GM19043 (cell line): ENCODE measurements around the gene ACOT6.
"Not testable (repeated sequence)": the region's sequence is repeated elsewhere in the genome, so short reads cannot be mapped to it uniquely, and the experiment has no call there.

Experiments used
- ATAC-seq: cut with Tn5 transposase; IDR thresholded peaks from one replicate; pipeline ENCODE4 v1.9.1; 2021; ENCODE audit warnings: low read depth; ENCODE audit not compliant: unreplicated experiment

Gene ACOT6

GRCh38 chr14:73594491-73594890 lies 17.8 kb upstream of the ACOT6 start:
- no peak for ATAC-seq

GRCh38 chr14:73599499-73599898 lies 12.8 kb upstream of the ACOT6 start:
- ATAC-seq: no peak

DNA sequence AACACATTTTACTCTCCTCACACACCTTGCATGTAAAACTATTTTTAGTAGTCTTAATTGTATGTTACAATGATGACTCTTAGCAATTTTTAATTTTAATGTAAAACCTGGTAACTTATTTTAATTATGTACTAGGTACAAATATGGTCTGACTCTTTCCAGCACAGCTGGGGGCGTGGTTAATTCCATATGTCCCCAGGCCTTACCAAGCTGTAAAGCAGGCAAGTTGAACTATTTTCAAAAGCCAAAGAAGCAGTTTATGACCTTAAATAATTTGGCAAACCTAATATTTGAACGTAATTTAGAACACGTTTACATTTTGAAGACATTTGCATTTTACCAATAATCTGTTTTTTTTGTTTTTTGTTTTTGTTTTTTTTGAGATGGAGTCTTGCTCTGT lies 9.3 kb upstream of the ACOT6 start:
- ATAC-seq: no peak

GRCh38 chr14:73606271-73606670 lies 6.0 kb upstream of the ACOT6 start:
- no peak for ATAC-seq

GRCh38 chr14:73607241-73607640 lies 5.1 kb upstream of the ACOT6 start:
- ATAC-seq: no peak

DNA sequence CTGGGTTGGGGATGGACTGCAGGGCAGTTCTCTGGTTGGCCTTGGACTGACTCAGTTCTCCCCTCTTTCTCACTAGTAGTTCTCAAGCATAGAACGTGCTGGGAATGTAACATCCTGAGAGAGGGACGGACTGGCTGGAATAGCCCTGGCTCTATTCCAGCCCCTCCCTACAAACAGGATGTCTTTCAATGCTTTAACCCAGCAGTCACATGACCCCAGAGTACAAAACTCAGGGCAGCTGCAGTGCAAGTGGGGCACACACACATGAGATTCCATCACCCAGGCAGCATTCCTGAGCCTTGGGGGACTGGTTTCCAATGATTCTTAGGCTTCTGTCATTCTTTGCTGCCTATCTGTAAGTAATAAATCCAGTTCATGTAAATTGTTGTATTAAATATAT lies 1.6 kb upstream of the ACOT6 start:
- no peak for ATAC-seq

DNA sequence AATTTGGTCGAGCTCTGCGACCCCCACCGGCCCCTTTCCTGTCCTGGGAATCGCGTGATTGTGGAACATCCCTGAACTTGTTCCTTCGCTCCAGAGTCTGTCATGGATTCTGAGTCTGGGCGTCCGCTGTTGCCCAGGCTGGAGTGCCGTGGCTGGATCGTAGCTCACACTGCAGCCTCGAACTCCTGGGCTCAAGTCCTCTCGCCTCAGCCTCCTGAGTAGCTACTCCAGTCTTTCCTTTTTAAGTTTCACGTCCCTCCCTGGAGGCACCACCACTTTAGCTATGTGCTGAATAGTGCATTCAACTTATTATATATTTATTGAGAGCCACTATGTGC lies 698 bp downstream of the ACOT6 start:
- ATAC-seq: no peak

DNA sequence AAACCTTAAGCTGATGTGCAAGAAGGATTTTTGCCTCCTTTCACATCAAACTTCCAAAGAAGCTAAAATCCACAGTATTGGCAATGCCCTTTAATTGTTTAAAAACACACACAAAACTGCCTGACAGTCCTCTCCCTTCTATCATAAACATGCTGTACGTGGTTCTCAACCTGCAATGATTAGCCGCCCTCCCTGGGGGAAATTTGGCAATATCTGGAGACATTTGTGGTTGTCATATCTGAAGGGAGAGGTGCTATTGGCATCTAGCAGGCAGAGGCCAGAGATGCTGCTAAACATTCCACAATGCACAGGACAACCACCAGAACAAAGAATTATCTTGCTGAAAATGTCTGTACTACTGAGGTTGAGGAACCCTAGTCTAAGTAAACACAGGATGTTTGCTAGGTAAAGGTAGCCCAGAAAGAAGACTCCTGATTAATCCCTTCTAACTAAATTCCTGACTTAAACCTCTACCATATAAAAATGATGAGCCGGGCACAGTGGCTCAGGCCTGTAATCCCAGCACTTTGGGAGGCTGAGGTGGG lies 1.2 kb downstream of the ACOT6 start:
- no peak for ATAC-seq

- no peak for ATAC-seq
Measured at GRCh38 chr14:73616831-73617230, 4.5 kb downstream of the ACOT6 start.

- no peak for ATAC-seq
Measured at GRCh38 chr14:73619524-73619923, 7.2 kb downstream of the ACOT6 start.

DNA sequence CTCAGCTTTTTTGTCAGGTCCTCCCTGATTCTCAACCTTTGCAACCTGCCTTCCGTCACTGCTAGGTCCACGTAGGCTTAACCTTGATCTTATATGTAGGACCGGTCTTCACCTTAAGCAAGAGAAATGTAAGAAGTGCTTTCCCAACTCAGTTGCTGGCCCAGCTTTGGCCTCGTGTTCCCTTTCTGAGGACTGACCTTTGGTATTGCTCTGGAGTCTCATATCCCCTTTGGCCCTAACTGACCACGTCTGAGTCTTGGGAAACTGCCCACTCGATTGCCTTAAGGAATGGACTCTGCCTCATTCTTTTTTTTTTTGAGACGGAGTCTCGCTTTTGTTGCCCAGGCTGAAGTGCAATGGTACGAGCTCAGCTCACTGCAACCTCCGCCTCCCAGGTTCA lies 8.0 kb downstream of the ACOT6 start:
- ATAC-seq: no peak

DNA sequence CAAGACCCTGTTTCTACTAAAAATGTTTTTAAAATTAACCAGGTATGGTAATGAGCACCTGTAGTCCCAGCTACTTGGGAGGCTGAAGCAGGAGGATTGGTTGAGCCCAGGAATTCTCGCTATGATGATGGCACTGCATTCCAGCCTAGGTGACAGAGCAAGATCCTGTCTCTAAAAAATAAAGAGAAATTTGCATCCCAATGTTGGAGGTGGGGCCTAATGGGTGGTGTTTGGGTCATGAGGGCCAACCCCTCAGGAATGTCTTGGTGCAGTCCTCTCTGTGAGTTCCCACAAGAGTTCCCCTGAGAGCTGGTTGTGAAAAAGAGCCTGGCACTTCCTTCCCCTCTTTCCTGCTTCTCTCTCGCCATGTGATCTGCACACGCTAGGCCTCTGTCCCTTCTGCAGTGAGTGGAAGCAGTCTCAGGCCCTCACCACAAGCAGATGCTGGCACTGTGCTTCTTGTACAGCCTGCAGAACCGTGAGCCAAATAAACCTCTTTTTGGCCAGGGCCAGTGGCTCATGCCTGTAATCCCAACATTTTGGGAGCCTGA lies 11.3 kb downstream of the ACOT6 start:
- no peak for ATAC-seq

DNA sequence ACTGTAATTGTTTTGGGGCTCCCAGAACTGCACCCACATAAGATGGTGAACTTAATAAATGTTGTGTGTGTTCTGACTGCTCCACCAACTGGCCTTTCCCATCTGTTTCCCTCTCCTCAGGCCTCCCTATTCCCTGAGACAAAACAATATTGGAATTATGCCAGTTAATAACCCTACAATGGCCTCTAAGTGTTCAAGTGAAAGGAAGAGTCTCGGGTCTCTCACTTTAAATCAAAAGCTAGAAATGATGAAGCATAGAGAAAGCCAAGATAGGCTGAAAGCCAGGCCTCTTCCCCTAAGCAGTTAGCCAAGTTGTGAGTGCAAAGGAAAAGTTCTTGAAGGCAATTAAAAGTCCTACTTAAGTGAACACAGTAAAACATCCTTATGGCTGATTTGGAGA lies 13.4 kb downstream of the ACOT6 start:
- ATAC-seq: no peak

- no peak for ATAC-seq
Measured at GRCh38 chr14:73627151-73627558, 14.8 kb downstream of the ACOT6 start.

DNA sequence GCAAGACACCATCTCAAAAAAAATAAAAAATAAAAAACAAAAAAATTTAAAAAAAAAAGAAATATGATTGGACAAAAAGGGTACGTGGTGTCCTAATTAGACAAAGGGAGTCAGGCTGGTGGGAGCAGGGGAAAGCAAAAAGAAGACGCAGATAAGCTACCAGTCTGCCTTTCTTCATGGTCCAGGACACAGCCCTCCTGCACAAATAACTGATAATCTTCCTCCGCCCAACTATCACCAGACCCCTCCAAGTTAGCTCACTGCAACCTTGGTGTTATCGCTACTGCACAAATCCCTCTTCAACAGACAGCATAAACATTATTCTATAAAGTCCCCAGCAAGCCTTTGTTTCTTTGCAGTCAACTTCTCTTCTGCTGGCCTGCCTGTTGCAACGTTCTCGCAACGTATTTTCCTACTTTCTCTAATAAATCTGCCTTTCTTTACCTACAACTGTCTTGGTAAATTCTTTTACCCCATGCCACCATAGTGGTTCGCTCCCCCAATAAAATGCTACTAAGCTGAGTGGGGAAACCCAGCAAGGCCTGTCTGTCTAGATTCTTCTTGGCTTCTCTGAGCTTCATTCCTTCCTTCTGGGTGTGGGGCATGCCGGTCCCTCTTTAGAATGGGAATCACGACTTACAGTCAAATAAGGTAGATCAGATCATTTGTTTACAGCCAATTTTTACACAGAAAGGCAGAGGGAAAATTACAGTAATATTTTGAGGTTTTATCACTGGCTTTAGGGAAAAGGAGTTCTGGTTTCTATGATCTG lies 17.9 kb downstream of the ACOT6 start:
- ATAC-seq: no peak

DNA sequence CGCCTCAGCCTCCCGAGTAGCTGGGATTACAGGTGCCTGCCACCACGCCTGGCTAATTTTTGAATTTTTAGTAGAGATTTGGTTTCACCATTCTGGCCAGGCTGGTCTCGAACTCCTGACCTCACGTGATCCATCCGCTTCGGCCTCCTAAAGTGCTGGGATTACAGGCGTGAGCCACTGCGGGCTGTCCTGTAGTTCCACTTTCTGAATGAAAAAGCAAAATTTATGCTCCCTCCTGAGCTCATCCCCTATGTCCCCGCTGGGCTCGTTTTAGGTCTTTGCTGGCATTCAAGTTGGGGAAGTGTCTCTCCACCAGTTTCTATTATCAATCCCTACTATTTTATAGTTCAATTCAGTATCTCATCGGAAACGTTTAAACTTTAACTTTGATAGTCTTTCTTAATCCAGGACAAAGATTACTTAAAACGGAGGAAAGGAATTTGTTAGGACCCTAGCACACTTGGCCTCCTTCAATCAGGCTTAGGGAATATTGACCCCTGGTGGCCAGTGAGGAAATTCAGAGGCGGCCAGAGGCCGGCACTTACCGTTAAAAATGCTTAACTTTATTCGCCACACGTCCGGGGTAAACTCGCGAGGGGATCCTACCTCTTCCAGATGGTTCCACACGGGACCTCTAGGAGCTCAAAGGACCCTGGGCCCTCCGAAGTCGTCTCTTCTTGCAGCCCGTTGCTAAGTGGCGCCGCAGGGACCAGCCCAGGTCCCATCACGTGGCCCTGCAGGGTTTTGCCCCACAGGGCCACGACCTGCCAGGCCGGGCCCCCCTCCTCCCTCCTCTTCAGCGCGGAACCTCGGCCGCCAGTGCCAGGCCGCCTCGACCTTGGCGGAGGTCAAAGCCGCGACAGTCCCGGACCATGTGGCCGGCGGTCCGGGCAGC lies 21.0 kb downstream of the ACOT6 start:
- ATAC-seq: no peak

GRCh38 chr14:73634011-73634833 lies 21.9 kb downstream of the ACOT6 start:
- ATAC-seq: no peak

DNA sequence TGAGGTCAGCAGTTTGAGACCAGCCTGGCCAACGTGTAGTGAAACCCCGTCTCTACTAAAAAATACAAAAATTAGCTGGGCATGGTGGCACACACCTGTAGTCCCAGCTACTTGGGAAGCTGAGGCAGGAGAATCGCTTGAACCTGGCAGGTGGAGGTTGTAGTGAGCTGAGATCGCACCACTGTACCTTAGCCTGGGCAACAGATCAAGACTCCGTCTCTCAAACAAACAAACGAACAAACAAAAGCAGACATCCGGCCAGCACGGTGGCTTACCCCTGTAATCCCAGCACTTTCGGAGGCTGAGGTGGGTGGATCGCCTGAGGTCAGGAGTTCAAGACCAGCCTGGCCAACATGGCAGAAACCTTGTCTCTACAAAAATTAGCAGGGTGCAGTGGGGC lies 24.0 kb downstream of the ACOT6 start:
- ATAC-seq: not testable (repeated sequence)

- ATAC-seq: no peak
Measured at GRCh38 chr14:73637830-73638229, 25.5 kb downstream of the ACOT6 start.

GRCh38 chr14:73640796-73641365 lies 28.6 kb downstream of the ACOT6 start:
- no peak for ATAC-seq
